SU-DHL-6 (cell line): Measurements from ENCODE around the gene GALNT12.

Experiments used
- EZH2phosphoT487 ChIP-seq: fragments of 200-600 bp; sonication (generic), shearing (Covaris generic); conservative IDR thresholded peaks from 2 replicates; pipeline ENCODE4 v1.6.1; 2018; ENCODE audit warnings: mild to moderate bottlenecking, antibody characterized with exemption, low read length, moderate library complexity, mixed read lengths
- TF ChIP-seq, protein P1 (sequence below): fragments of 200-600 bp; sonication (generic); IDR thresholded peaks from one replicate; pipeline ENCODE4 v1.5.1; 2017; ENCODE audit warnings: antibody characterized with exemption, mild to moderate bottlenecking, low read length, moderate library complexity; ENCODE audit not compliant: insufficient read depth, poor library complexity, severe bottlenecking

DNA sequence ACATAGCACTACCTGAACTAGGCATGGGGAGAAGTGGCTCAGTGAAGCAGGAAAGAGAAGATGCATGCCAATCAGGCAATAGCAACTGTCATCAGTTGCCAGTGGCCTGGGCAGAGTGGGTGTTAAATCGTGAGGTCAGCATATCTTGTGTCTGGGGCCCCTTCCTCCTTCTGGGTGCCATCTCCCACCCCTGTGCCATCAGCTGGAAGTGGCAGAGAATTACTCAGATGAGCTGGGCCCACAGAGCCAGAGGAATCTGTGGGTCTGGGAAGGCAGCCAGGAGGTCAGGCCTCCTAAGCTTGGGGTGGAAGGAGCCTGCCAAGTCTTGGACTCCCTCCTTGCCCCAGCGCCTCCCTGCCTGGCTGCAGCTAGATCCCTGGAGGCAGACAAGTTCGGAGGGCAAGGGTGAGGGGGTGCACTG lies 66.5 kb downstream of the GALNT12 start:
- TF ChIP-seq, protein P1, sequence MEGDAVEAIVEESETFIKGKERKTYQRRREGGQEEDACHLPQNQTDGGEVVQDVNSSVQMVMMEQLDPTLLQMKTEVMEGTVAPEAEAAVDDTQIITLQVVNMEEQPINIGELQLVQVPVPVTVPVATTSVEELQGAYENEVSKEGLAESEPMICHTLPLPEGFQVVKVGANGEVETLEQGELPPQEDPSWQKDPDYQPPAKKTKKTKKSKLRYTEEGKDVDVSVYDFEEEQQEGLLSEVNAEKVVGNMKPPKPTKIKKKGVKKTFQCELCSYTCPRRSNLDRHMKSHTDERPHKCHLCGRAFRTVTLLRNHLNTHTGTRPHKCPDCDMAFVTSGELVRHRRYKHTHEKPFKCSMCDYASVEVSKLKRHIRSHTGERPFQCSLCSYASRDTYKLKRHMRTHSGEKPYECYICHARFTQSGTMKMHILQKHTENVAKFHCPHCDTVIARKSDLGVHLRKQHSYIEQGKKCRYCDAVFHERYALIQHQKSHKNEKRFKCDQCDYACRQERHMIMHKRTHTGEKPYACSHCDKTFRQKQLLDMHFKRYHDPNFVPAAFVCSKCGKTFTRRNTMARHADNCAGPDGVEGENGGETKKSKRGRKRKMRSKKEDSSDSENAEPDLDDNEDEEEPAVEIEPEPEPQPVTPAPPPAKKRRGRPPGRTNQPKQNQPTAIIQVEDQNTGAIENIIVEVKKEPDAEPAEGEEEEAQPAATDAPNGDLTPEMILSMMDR: no peak
- no peak for TF ChIP-seq EZH2phosphoT487
